ENCODE measurements around the gene SCAANT1. TPM values are rescaled to one million over a fixed set of nuclear protein-coding genes. Genes with fewer than 3 reads are reported as not detected.

The SCAANT1 gene
- total and polyA plus RNA-seq, 12 donors = 1.3 to 1.6 TPM; not detected in 10

DNA sequence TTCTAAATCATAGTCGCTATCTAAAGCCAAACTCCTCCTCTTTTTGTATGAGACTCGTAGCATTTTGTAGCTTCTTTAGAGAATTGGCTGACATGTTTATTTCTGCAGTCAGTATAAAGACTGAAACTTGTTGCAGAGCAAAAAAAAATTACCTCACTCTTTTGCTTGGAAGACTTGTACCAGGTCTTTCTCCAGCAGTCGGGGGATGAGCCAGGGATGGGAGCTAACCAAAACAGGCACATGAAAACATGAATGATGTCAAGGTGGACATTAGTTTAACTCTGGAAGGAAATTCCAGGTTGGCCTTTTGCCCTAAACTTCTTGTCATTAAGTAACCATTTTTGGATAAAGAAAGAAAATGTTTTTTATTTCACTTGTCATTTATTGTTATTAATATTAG, 47.0 kb upstream of the SCAANT1 start:
- DNase-seq = no peak
- TF ChIP-seq, protein P1, sequence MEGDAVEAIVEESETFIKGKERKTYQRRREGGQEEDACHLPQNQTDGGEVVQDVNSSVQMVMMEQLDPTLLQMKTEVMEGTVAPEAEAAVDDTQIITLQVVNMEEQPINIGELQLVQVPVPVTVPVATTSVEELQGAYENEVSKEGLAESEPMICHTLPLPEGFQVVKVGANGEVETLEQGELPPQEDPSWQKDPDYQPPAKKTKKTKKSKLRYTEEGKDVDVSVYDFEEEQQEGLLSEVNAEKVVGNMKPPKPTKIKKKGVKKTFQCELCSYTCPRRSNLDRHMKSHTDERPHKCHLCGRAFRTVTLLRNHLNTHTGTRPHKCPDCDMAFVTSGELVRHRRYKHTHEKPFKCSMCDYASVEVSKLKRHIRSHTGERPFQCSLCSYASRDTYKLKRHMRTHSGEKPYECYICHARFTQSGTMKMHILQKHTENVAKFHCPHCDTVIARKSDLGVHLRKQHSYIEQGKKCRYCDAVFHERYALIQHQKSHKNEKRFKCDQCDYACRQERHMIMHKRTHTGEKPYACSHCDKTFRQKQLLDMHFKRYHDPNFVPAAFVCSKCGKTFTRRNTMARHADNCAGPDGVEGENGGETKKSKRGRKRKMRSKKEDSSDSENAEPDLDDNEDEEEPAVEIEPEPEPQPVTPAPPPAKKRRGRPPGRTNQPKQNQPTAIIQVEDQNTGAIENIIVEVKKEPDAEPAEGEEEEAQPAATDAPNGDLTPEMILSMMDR (IDR thresholded peaks at IDR 0.05) = no peak
- TF ChIP-seq POLR2A (IDR thresholded peaks at IDR 0.05) = no peak
- H3K4me3 ChIP-seq = no peak overlapping the region
- peaks cover 0 to 27% of the 10 kb centered on the region in 2 donors for H3K4me1 ChIP-seq (replicated peaks in 1 of 2)
- H3K27ac ChIP-seq = no peak overlapping the region
- H3K27me3 ChIP-seq = no peaks in the 10 kb centered on the region
- intact Hi-C loops (cut with DNase I) = no loop called here
- H3K9me3 ChIP-seq (replicated peaks in 1 of 3) = no peaks in the 10 kb centered on the region
- H3K36me3 ChIP-seq (replicated peaks in 1 of 2) = no peaks in the 10 kb centered on the region
- WGBS, 4 donors = 61 to 70% (median 62%) methylated on average over 3 of the region's 3 CpGs

DNA sequence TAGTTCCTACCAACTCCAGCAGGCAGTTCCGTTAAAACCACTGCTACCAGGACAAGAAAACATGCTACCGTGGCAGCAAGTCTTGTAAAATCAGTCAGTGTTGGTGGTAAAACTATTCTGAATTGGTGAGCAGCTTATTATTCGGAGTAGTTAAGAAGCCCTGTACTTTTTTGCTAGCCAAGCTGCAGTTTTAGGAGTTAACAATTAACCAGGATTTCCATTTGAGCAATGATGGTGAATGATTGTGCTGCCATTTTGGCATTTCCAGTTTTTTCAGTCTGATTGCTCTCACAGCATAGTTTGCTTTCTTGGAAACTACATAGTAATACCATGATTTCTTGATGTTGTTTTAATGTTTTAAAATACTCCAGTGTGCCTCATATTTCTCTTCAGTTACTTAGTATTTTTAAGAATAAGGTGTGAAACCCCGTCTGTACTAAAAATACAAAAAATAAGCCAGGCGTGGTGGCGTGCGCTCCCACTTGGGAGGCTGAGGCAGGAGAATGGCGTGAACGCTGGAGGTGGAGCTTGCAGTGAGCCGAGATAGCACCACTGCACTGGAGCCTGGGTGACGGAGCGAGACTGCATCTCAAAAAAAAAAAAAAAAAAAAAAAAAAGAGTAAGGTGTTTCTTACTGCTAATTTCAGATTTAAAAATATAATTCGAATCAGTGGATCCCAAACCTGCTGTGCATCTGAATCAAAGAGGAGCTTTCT, 43.8 kb upstream of the SCAANT1 start:
- no peaks in the 10 kb centered on the region for H3K27me3 ChIP-seq
- no peak for DNase-seq
- intact Hi-C loops (cut with DNase I) = no loop called here
- no peak overlapping the region for H3K4me3 ChIP-seq
- H3K4me1 ChIP-seq (replicated peaks in 1 of 2) = peaks cover 7 to 30% of the 10 kb centered on the region in 2 donors
- 93 to 97% (median 95%) methylated on average over 13 of the region's 13 CpGs for WGBS, 4 donors
- no peak overlapping the region for H3K27ac ChIP-seq
- TF ChIP-seq POLR2A (IDR thresholded peaks at IDR 0.05) = no peak
- TF ChIP-seq, protein P1 (IDR thresholded peaks at IDR 0.05) = no peak
- H3K36me3 ChIP-seq (replicated peaks in 1 of 2) = no peaks in the 10 kb centered on the region
- H3K9me3 ChIP-seq (replicated peaks in 1 of 3) = no peaks in the 10 kb centered on the region

DNA sequence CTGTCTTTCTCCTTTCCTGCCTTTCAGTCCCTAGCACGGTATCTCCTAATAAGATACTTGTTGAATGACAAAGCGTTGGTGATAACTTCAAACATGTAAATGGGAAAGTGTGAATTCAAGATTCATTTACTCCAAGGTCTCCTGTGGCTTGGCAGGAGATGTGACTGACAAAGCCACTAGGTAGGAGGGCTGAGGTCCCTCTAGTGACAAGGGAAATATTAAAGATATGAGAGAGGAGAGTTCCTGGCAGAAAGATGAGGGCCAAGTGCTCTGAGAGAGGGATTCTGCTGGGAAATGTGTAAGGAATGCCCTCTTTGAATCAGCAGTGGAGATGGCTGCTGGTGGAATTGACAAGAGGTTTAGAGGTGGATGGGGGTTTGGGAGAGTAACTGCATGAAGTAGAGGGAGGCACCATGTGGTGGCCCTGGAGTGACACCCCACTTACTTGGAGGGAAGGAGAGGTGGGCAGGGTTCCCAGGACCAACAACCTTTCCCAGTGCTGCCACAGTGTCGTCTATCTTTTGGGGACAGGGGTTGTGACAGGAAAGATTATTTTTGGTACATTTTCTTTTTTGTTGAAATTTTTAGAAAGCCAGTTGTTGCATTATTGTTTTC, 43.0 kb upstream of the SCAANT1 start:
- 80 to 88% (median 84%) methylated on average over 3 of the region's 3 CpGs for WGBS, 4 donors
- H3K27ac ChIP-seq = no peak overlapping the region
- peaks cover 11 to 30% of the 10 kb centered on the region in 2 donors for H3K4me1 ChIP-seq (replicated peaks in 1 of 2)
- no peak for DNase-seq
- H3K36me3 ChIP-seq (replicated peaks in 1 of 2) = no peaks in the 10 kb centered on the region
- H3K4me3 ChIP-seq = no peak overlapping the region
- TF ChIP-seq, protein P1 (IDR thresholded peaks at IDR 0.05) = no peak
- TF ChIP-seq POLR2A (IDR thresholded peaks at IDR 0.05) = no peak
- no peaks in the 10 kb centered on the region for H3K9me3 ChIP-seq (replicated peaks in 1 of 3)
- intact Hi-C loops (cut with DNase I) = no loop called here
- no peaks in the 10 kb centered on the region for H3K27me3 ChIP-seq

DNA sequence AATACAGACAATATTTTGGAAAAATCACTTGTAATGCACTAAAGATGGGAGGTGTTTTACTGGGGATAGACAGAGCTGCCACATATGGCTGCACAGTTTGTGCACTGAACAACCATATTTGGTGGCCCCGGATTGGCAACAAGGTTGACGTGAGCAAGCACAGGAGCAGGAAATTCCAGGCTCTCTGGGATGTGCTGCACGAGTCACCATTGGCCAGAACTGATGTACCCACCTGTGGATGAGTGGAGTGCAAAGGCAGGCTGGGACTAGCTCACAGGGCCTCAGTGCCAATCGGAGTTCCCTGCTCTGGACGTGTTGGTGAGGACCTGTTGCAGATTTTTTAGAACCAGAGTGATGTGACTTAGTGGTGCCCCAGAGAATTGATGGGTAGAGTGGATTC, 42.0 kb upstream of the SCAANT1 start:
- no peak overlapping the region for H3K27ac ChIP-seq
- DNase-seq = no peak
- H3K36me3 ChIP-seq (replicated peaks in 1 of 2) = no peaks in the 10 kb centered on the region
- no peak overlapping the region for H3K4me3 ChIP-seq
- intact Hi-C loops (cut with DNase I) = no loop called here
- peaks cover 11 to 26% of the 10 kb centered on the region in 2 donors for H3K4me1 ChIP-seq (replicated peaks in 1 of 2)
- H3K27me3 ChIP-seq = no peaks in the 10 kb centered on the region
- 92 to 93% (median 93%) methylated on average over 5 of the region's 5 CpGs for whole genome bisulfite sequencing, 4 donors
- no peak for TF ChIP-seq POLR2A (IDR thresholded peaks at IDR 0.05)
- no peaks in the 10 kb centered on the region for H3K9me3 ChIP-seq (replicated peaks in 1 of 3)

DNA sequence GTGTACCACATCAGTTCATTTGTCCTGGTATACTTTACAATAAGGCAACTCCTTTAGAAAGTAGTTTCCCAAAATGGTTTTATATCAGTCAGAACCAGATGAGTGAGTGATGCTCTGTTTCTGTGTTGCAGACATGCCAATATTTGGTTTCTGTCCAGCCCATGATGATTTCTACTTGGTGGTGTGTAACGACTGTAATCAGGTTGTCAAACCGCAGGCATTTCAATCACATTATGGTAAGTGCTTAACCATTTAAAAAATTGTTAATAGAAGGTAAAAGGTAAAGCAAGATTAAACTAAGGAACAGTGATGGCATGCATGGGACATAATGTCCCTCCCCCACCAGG, 40.0 kb upstream of the SCAANT1 start:
- Histone ChIP-seq H3K9me3 (replicated peaks in 1 of 3) (no peaks in the 10 kb centered on the region), H3K27me3 (no peaks in the 10 kb centered on the region), H3K36me3 (replicated peaks in 1 of 2) (no peaks in the 10 kb centered on the region), H3K4me1 (replicated peaks in 1 of 2) (peaks cover 11 to 20% of the 10 kb centered on the region in 2 donors), H3K4me3 (no peak overlapping the region), H3K27ac (no peak overlapping the region)
- WGBS, 4 donors = 79 to 89% (median 85%) methylated on average over 2 of the region's 2 CpGs
- intact Hi-C loops (cut with DNase I) = no loop called here
- no peak for DNase-seq
- no peak for TF ChIP-seq POLR2A (IDR thresholded peaks at IDR 0.05)
